WTC11 (cell line): Measurements from ENCODE around the gene ECM1. TPM values are rescaled to one million over a fixed set of nuclear protein-coding genes. Genes with fewer than 3 reads are reported as not detected.

Experiments used
- ATAC-seq: fragments of 200-7000 bp; cut with Tn5 transposase; 2 replicates; pipeline ENCODE4 v1.10.0; 2021; ENCODE audit warnings: mild to moderate bottlenecking, moderate library complexity
- CTCF ChIA-PET: fragments of 300-600 bp; sonication (Branson Sonifier 250); formaldehyde crosslinking; loops from one replicate; lab custom pipeline; 2021; ENCODE audit warnings: antibody characterized with exemption; lab: Charles Lee
- POLR2A ChIA-PET: fragments of 350-600 bp; sonication (Branson Sonifier 250); formaldehyde crosslinking; loops from one replicate; lab custom pipeline; 2021; ENCODE audit warnings: antibody characterized with exemption; lab: Charles Lee
- DNase-seq: peaks from one replicate; pipeline ENCODE4 v3.0.0; 2021; ENCODE audit warnings: low spot score
- H3K27ac Mint-ChIP-seq: 2 replicates; pipeline ENCODE4 v1.8.0; 2021; ENCODE audit warnings: mixed read lengths
- H3K27me3 Mint-ChIP-seq: 2 replicates; pipeline ENCODE4 v1.8.0; 2021; ENCODE audit warnings: low read depth, mild to moderate bottlenecking, moderate library complexity, mixed read lengths
- H3K36me3 Mint-ChIP-seq: 2 replicates; pipeline ENCODE4 v1.8.0; 2021; ENCODE audit warnings: mixed read lengths
- H3K4me1 Mint-ChIP-seq: 2 replicates; pipeline ENCODE4 v1.8.0; 2022; ENCODE audit warnings: mixed read lengths
- H3K4me3 Mint-ChIP-seq: 2 replicates; pipeline ENCODE4 v1.8.0; 2021; ENCODE audit warnings: mild to moderate bottlenecking, moderate library complexity, mixed read lengths
- H3K9me3 Mint-ChIP-seq: 2 replicates; pipeline ENCODE4 v1.8.0; 2021; ENCODE audit warnings: mixed read lengths
- ARID4B ChIP-seq: sonication (generic); formaldehyde crosslinking; IDR thresholded peaks from 2 replicates; pipeline ENCODE4 v1.8.0; 2023; ENCODE audit warnings: missing genetic modification reagents, mild to moderate bottlenecking, borderline replicate concordance
- CREM ChIP-seq: sonication (generic); formaldehyde crosslinking; IDR thresholded peaks from 2 replicates; pipeline ENCODE4 v1.8.1; 2022; ENCODE audit warnings: mild to moderate bottlenecking, missing genetic modification reagents, moderate library complexity
- ELF4 ChIP-seq: sonication (generic); formaldehyde crosslinking; IDR thresholded peaks from 2 replicates; pipeline ENCODE4 v1.8.1; 2022; ENCODE audit warnings: low read depth, mild to moderate bottlenecking, moderate library complexity, missing genetic modification reagents
- FOXP1 ChIP-seq: sonication (generic); formaldehyde crosslinking; IDR thresholded peaks from 2 replicates; pipeline ENCODE4 v1.8.0; 2022; ENCODE audit warnings: missing genetic modification reagents, mild to moderate bottlenecking, moderate library complexity, borderline replicate concordance
- GTF2I ChIP-seq: fragments of 250-450 bp; sonication (Bioruptor Pico); conservative IDR thresholded peaks from 2 replicates; pipeline ENCODE4 v1.4.0; 2021; ENCODE audit warnings: mild to moderate bottlenecking
- IRF2 ChIP-seq: sonication (generic); formaldehyde crosslinking; IDR thresholded peaks from 2 replicates; pipeline ENCODE4 v1.8.0; 2022; ENCODE audit warnings: low read depth, missing genetic modification reagents, borderline replicate concordance
- NFYB ChIP-seq: sonication (generic); formaldehyde crosslinking; conservative IDR thresholded peaks from 2 replicates; pipeline ENCODE4 v1.8.0; 2022; ENCODE audit warnings: low read depth, missing genetic modification reagents
- RELA ChIP-seq: sonication (generic); formaldehyde crosslinking; IDR thresholded peaks from 2 replicates; pipeline ENCODE4 v1.8.1; 2022; ENCODE audit warnings: missing genetic modification reagents, mild to moderate bottlenecking, borderline replicate concordance
- SMAD3 ChIP-seq: sonication (generic); formaldehyde crosslinking; IDR thresholded peaks from 2 replicates; pipeline ENCODE4 v1.8.0; 2022; ENCODE audit warnings: missing genetic modification reagents, mild to moderate bottlenecking, borderline replicate concordance
- SMAD4 ChIP-seq: sonication (generic); formaldehyde crosslinking; IDR thresholded peaks from 2 replicates; pipeline ENCODE4 v1.8.0; 2022; ENCODE audit warnings: mild to moderate bottlenecking, missing genetic modification reagents
- TCF7 ChIP-seq: sonication (generic); formaldehyde crosslinking; IDR thresholded peaks from 2 replicates; pipeline ENCODE4 v1.8.0; 2022; ENCODE audit warnings: mild to moderate bottlenecking, low read depth, missing genetic modification reagents, moderate library complexity
- TEAD4 ChIP-seq: sonication (generic); formaldehyde crosslinking; IDR thresholded peaks from 2 replicates; pipeline ENCODE4 v1.8.0; 2022; ENCODE audit warnings: mild to moderate bottlenecking, missing genetic modification reagents
- TP53 ChIP-seq: sonication (generic); formaldehyde crosslinking; IDR thresholded peaks from 2 replicates; pipeline ENCODE4 v1.8.1; 2023; ENCODE audit warnings: mild to moderate bottlenecking, missing genetic modification reagents
- USF1 ChIP-seq: sonication (generic); formaldehyde crosslinking; IDR thresholded peaks from 2 replicates; pipeline ENCODE4 v1.8.0; 2022; ENCODE audit warnings: mild to moderate bottlenecking, missing genetic modification reagents
- ZMAT4 ChIP-seq: fragments of 250-450 bp; sonication (Bioruptor Pico); IDR thresholded peaks from 2 replicates; pipeline ENCODE4 v1.9.0; 2021; ENCODE audit warnings: mild to moderate bottlenecking
- ZNF138 ChIP-seq: sonication (generic); formaldehyde crosslinking; conservative IDR thresholded peaks from 2 replicates; pipeline ENCODE4 v1.8.1; 2022; ENCODE audit warnings: mild to moderate bottlenecking, moderate library complexity, missing genetic modification reagents
- ZNF219 ChIP-seq: sonication (generic); formaldehyde crosslinking; IDR thresholded peaks from 2 replicates; pipeline ENCODE4 v1.8.0; 2023; ENCODE audit warnings: missing genetic modification reagents, mild to moderate bottlenecking, borderline replicate concordance
- ZNF671 ChIP-seq: fragments of 250-450 bp; sonication (Bioruptor Pico); IDR thresholded peaks from 2 replicates; pipeline ENCODE4 v1.8.0; 2021; ENCODE audit warnings: mild to moderate bottlenecking
- total RNA-seq: library from RNA; stranded (reverse); gene quantifications from 3 replicates; pipeline ENCODE4 v1.2.3, GENCODE V29; 2021
- TF ChIP-seq, protein P1 (sequence below): sonication (generic); formaldehyde crosslinking; IDR thresholded peaks from 2 replicates; pipeline ENCODE4 v1.8.1; 2022; ENCODE audit warnings: low read depth, missing genetic modification reagents, borderline replicate concordance
- TF ChIP-seq, protein P2 (sequence below): sonication (generic); formaldehyde crosslinking; IDR thresholded peaks from 2 replicates; pipeline ENCODE4 v1.8.1; 2023; ENCODE audit warnings: mild to moderate bottlenecking, moderate library complexity, missing genetic modification reagents
- TF ChIP-seq, protein P3 (sequence below): fragments of 250-450 bp; sonication (Bioruptor Pico); conservative IDR thresholded peaks from 2 replicates; pipeline ENCODE4 v1.9.0; 2021; ENCODE audit warnings: mild to moderate bottlenecking

The ECM1 gene
- total RNA-seq, 1 experiment from 2014 or later = 1.6 TPM

DNA sequence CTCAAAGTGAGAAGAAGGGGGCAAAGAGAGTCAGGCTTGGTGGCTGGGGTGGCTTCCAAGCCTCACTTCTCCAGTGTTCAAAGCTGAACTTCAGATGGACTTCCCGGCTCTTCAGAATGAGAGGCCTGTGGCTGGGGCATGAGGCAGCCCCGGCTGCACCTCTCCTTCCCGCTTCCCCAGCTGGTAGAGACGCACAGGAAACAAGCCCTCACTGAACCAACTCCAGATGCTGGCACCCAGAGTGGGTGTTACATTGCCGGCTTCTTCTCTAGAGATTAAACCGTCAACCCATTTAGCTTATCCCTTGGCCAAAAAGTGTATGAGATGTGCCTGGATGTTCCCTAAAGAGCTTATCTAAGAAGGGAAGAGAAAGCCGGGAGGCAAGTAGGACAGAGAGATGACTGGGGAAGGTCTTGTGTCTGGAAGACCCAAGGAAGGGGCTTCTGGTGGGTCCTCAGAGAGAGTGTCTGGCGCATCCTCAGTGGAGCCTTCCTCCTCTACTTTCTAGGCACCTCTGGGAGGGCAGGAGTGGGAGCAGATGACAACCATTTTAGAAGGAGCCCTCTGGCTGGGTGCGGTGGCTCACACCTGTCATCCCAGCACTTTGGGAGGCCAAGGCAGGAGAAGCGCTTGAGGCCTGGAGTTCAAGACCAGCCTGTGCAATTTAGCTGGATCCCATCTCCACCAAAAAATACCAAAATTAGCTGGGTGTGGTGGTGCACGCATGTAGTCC lies 43.3 kb downstream of the ECM1 start:
- peaks cover 30% of the 10 kb centered on the region for H3K4me1 Mint-ChIP-seq
- TF ChIP-seq RELA (no peak), SMAD3 (CRISPR knock-in tag) (no peak), CREM (CRISPR knock-in tag) (no peak), NFYB (CRISPR knock-in tag) (no peak), TEAD4 (CRISPR knock-in tag) (no peak)
- TF ChIP-seq, all 79 proteins: peak for 0
- no peak overlapping the region for H3K27ac Mint-ChIP-seq
- H3K36me3 Mint-ChIP-seq = peaks cover 4% of the 10 kb centered on the region; the same call in 1 of the 2 replicates
- H3K27me3 Mint-ChIP-seq = peaks cover 39% of the 10 kb centered on the region
- POLR2A ChIA-PET = interaction anchor here (0.6 to 0.7 kb wide), 2 partner anchors 14 to 22 kb away, joined by 3 to 4 read pairs; no protein-coding TSS in a partner anchor
- H3K4me3 Mint-ChIP-seq = no peak overlapping the region
- H3K9me3 Mint-ChIP-seq = no peaks in the 10 kb centered on the region
- DNase-seq (no peak), ATAC-seq (no peak)
- CTCF ChIA-PET = interaction anchor here (5.7 to 8.2 kb wide), 2 partner anchors 9 to 16 kb away, joined by 97 to 124 read pairs; no protein-coding TSS in a partner anchor

GRCh38 chr1:150551784-150552127 lies 43.8 kb downstream of the ECM1 start:
- H3K27ac Mint-ChIP-seq = no peak overlapping the region
- TF ChIP-seq GTF2I (CRISPR knock-in tag) (no peak), ZNF671 (no peak), ARID4B (CRISPR knock-in tag) (no peak), ZNF138 (CRISPR knock-in tag) (no peak), ZMAT4 (CRISPR knock-in tag) (no peak), FOXP1 (CRISPR knock-in tag) (no peak), ZNF219 (no peak), RELA (no peak), TP53 (CRISPR knock-in tag) (no peak), ELF4 (CRISPR knock-in tag) (no peak), USF1 (CRISPR knock-in tag) (no peak), TCF7 (CRISPR knock-in tag) (no peak), CREM (CRISPR knock-in tag) (no peak), IRF2 (CRISPR knock-in tag) (no peak), SMAD4 (CRISPR knock-in tag) (no peak)
- TF ChIP-seq, protein P1, sequence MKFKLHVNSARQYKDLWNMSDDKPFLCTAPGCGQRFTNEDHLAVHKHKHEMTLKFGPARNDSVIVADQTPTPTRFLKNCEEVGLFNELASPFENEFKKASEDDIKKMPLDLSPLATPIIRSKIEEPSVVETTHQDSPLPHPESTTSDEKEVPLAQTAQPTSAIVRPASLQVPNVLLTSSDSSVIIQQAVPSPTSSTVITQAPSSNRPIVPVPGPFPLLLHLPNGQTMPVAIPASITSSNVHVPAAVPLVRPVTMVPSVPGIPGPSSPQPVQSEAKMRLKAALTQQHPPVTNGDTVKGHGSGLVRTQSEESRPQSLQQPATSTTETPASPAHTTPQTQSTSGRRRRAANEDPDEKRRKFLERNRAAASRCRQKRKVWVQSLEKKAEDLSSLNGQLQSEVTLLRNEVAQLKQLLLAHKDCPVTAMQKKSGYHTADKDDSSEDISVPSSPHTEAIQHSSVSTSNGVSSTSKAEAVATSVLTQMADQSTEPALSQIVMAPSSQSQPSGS (CRISPR knock-in tag) = no peak
- TF ChIP-seq, protein P2, sequence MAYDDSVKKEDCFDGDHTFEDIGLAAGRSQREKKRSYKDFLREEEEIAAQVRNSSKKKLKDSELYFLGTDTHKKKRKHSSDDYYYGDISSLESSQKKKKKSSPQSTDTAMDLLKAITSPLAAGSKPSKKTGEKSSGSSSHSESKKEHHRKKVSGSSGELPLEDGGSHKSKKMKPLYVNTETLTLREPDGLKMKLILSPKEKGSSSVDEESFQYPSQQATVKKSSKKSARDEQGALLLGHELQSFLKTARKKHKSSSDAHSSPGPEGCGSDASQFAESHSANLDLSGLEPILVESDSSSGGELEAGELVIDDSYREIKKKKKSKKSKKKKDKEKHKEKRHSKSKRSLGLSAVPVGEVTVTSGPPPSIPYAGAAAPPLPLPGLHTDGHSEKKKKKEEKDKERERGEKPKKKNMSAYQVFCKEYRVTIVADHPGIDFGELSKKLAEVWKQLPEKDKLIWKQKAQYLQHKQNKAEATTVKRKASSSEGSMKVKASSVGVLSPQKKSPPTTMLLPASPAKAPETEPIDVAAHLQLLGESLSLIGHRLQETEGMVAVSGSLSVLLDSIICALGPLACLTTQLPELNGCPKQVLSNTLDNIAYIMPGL (CRISPR knock-in tag) = no peak
- TF ChIP-seq, protein P3, sequence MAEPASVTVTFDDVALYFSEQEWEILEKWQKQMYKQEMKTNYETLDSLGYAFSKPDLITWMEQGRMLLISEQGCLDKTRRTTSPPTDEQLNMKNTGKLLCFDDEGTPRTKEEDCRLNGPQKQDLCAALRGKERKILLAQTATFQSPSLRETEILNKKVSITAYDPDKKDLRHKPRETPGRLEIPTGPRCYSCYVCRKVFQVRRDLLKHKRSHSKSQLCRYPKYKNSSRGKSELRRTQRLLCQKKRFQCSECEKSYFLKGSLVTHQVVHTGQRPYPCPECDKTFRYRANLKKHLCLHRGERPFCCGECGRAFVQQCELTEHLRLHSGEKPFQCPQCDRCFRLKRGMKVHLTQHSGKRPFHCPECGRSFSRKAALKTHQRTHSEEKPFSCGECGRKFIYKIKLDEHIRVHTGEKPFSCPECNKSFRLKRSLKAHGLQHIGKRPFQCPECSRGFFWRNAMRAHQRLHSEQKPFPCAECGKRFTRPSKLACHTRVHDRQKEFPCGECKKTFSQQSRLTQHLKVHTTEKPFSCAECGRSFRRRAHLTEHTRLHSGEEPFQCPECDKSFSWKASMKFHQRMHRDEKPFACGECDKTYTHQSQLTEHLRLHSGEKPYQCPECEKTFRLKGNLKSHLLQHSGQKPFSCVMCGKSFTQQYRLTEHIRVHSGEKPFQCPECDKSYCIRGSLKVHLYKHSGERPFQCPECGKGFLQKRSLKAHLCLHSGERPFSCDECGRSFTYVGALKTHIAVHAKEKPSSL = no peak
- ChIA-PET POLR2A (interaction anchor here (0.6 to 0.7 kb wide), 2 partner anchors 13 to 21 kb away, joined by 3 to 4 read pairs; no protein-coding TSS in a partner anchor), CTCF (interaction anchor here (0.6 to 8.2 kb wide), 4 partner anchors 8 to 262 kb away, joined by 3 to 124 read pairs (median 50); no protein-coding TSS in a partner anchor)
- peaks cover 35% of the 10 kb centered on the region for H3K4me1 Mint-ChIP-seq
- no peak for ATAC-seq
- no peaks in the 10 kb centered on the region for H3K9me3 Mint-ChIP-seq
- no peak overlapping the region for H3K4me3 Mint-ChIP-seq
- peaks cover 4% of the 10 kb centered on the region; the same call in 1 of the 2 replicates for H3K36me3 Mint-ChIP-seq
- DNase-seq = no peak
- H3K27me3 Mint-ChIP-seq = peaks cover 36% of the 10 kb centered on the region
